ENCODE measurements around the gene DLGAP1.

The DLGAP1 gene

DNA sequence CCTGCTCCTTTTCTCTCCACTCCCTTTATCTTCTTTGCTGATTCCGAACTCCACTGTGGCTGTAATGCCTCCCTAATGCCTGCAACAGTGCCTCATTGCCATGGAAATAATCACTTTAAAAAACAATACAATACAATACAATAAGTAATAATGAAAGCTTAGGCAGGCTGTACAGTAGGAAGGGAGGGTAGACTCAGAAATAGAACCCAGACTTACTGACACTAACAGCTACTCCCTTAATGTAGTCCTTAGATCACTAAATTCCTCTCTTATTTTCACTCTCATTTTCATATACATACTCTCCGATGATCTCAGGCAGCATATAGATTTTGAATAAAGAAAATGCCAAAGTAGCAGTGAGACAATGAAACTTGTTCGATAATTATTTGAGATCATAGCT is 70.2 kb downstream of the DLGAP1 start:
- Histone ChIP-seq H4K8ac (ENCODE audit: low read depth, low read length) (no peak overlapping the region), H2BK15ac (ENCODE audit: low read length) (no peak overlapping the region), H3K27ac (replicated peaks; ENCODE audit: low read length) (no peak overlapping the region), H3K23ac (ENCODE audit: low read depth, low read length, poor library complexity) (no peak overlapping the region), H3K79me1 (ENCODE audit: low read depth, low read length) (no peaks in the 10 kb centered on the region), H3K14ac (ENCODE audit: low read length) (no peak overlapping the region), H2BK5ac (ENCODE audit: low read length) (no peak overlapping the region), H4K91ac (ENCODE audit: low read depth, low read length, poor library complexity) (no peak overlapping the region), H2AK5ac (ENCODE audit: low read depth, low read length) (no peak overlapping the region), H3K4ac (ENCODE audit: low read length) (no peak overlapping the region), H2BK12ac (ENCODE audit: low read length) (no peak overlapping the region), H3K27me3 (ENCODE audit: control insufficient read depth in 3 of 3, insufficient read depth in 3 of 3, low read depth in 1 of 3, low read length in 3 of 3) (no peaks in the 10 kb centered on the region), H2AFZ (ENCODE audit: low read length) (no peak overlapping the region), H3K36me3 (replicated peaks in 1 of 2; ENCODE audit: control insufficient read depth in 2 of 2, insufficient read depth in 2 of 2, low read length in 2 of 2) (no peaks in the 10 kb centered on the region), H3K4me1 (ENCODE audit: control insufficient read depth in 2 of 2, insufficient read depth in 1 of 2, low read depth in 1 of 2, low read length in 2 of 2) (no peaks in the 10 kb centered on the region), H2BK120ac (ENCODE audit: low read depth, low read length) (no peak overlapping the region), H3K9ac (ENCODE audit: low read depth, low read length, poor library complexity) (no peak overlapping the region), H3K4me3 (ENCODE audit: low read length in 2 of 2) (no peak overlapping the region), H3K18ac (ENCODE audit: low read length) (no peak overlapping the region), H3K4me2 (ENCODE audit: insufficient read depth, low read length, poor library complexity, severe bottlenecking) (no peak overlapping the region), H3K9me3 (replicated peaks in 1 of 2; ENCODE audit: control insufficient read depth in 2 of 2, insufficient read depth in 1 of 2, low read depth in 1 of 2, low read length in 2 of 2) (no peaks in the 10 kb centered on the region)
- DNase-seq (ENCODE audit: low spot score), result no peak
- WGBS, 2 donors (ENCODE audit: extremely low coverage in 2 of 2, insufficient read length in 2 of 2, insufficient replicate concordance in 1 of 2), result no CpG with 5 or more reads among the region's 3 CpGs

DNA sequence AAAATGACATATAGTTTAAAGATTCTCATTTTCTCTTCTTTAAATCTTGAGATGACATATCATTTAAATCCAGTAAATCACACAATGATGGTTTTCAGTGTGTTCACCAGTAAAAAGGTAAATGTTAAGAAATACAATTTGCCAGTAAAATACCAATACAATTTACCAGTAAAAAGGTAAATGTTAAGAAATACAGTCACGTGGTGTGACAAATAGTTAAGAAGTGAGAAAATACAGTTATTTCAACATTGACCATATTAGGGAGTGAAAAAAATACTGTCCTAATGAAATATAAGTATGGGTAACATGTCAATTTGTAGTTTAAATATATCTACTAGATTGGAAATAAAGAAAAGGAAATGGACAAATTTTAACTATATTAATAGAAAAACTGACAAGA is 80.5 kb downstream of the DLGAP1 start:
- no peak overlapping the region for H3K23ac ChIP-seq (ENCODE audit: low read depth, low read length, poor library complexity)
- H3K4me3 ChIP-seq (ENCODE audit: low read length in 2 of 2), result no peak overlapping the region
- H2AK5ac ChIP-seq (ENCODE audit: low read depth, low read length), result no peak overlapping the region
- no peaks in the 10 kb centered on the region for H3K79me1 ChIP-seq (ENCODE audit: low read depth, low read length)
- no peak overlapping the region for H3K4me2 ChIP-seq (ENCODE audit: insufficient read depth, low read length, poor library complexity, severe bottlenecking)
- H4K91ac ChIP-seq (ENCODE audit: low read depth, low read length, poor library complexity), result no peak overlapping the region
- H3K27ac ChIP-seq (replicated peaks; ENCODE audit: low read length), result no peak overlapping the region
- no peaks in the 10 kb centered on the region for H3K4me1 ChIP-seq (ENCODE audit: control insufficient read depth in 2 of 2, insufficient read depth in 1 of 2, low read depth in 1 of 2, low read length in 2 of 2)
- no peak overlapping the region for H2BK15ac ChIP-seq (ENCODE audit: low read length)
- H4K8ac ChIP-seq (ENCODE audit: low read depth, low read length), result no peak overlapping the region
- H2BK12ac ChIP-seq (ENCODE audit: low read length), result no peak overlapping the region
- no peak overlapping the region for H2AFZ ChIP-seq (ENCODE audit: low read length)
- H3K27me3 ChIP-seq (ENCODE audit: control insufficient read depth in 3 of 3, insufficient read depth in 3 of 3, low read depth in 1 of 3, low read length in 3 of 3), result no peaks in the 10 kb centered on the region
- no peak overlapping the region for H3K18ac ChIP-seq (ENCODE audit: low read length)
- DNase-seq (ENCODE audit: low spot score), result no peak
- no peaks in the 10 kb centered on the region for H3K9me3 ChIP-seq (replicated peaks in 1 of 2; ENCODE audit: control insufficient read depth in 2 of 2, insufficient read depth in 1 of 2, low read depth in 1 of 2, low read length in 2 of 2)
- H3K9ac ChIP-seq (ENCODE audit: low read depth, low read length, poor library complexity), result no peak overlapping the region
- H2BK120ac ChIP-seq (ENCODE audit: low read depth, low read length), result no peak overlapping the region
- no peak overlapping the region for H2BK5ac ChIP-seq (ENCODE audit: low read length)
- H3K36me3 ChIP-seq (replicated peaks in 1 of 2; ENCODE audit: control insufficient read depth in 2 of 2, insufficient read depth in 2 of 2, low read length in 2 of 2), result no peaks in the 10 kb centered on the region
- H3K4ac ChIP-seq (ENCODE audit: low read length), result no peak overlapping the region
- no peak overlapping the region for H3K14ac ChIP-seq (ENCODE audit: low read length)
- WGBS, 2 donors (ENCODE audit: extremely low coverage in 2 of 2, insufficient read length in 2 of 2, insufficient replicate concordance in 1 of 2), result no CpG with 5 or more reads among the region's 1 CpG

DNA sequence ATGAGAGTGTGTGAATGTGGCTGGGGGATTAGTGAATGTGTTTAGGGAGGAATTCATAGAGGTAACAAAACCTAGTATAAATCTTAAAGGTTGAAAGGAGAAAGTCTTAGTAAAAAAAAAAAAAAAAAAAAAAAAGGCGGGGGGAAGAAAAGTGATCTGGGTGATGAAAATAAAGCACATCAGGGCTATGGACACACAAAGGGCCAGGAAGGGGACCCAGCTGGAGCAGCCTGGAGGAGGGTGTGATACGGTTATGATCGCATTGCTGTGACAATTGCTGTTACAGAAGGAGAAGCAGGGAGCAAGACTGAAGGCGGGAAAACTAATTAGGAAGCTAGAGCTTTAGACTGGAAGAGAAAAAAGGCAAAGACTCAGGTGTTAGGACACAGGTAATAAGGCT is 85.4 kb downstream of the DLGAP1 start:
- no peak overlapping the region for H2BK15ac ChIP-seq (ENCODE audit: low read length)
- no peaks in the 10 kb centered on the region for H3K27me3 ChIP-seq (ENCODE audit: control insufficient read depth in 3 of 3, insufficient read depth in 3 of 3, low read depth in 1 of 3, low read length in 3 of 3)
- H3K23ac ChIP-seq (ENCODE audit: low read depth, low read length, poor library complexity), result no peak overlapping the region
- H2BK5ac ChIP-seq (ENCODE audit: low read length), result no peak overlapping the region
- no peak overlapping the region for H4K91ac ChIP-seq (ENCODE audit: low read depth, low read length, poor library complexity)
- no peak overlapping the region for H3K9ac ChIP-seq (ENCODE audit: low read depth, low read length, poor library complexity)
- peaks cover 0 to 1% of the 10 kb centered on the region in 2 donors for H3K4me1 ChIP-seq (ENCODE audit: control insufficient read depth in 2 of 2, insufficient read depth in 1 of 2, low read depth in 1 of 2, low read length in 2 of 2)
- H3K79me1 ChIP-seq (ENCODE audit: low read depth, low read length), result no peaks in the 10 kb centered on the region
- no peak overlapping the region for H3K4me2 ChIP-seq (ENCODE audit: insufficient read depth, low read length, poor library complexity, severe bottlenecking)
- H2AFZ ChIP-seq (ENCODE audit: low read length), result no peak overlapping the region
- H4K8ac ChIP-seq (ENCODE audit: low read depth, low read length), result no peak overlapping the region
- H3K9me3 ChIP-seq (replicated peaks in 1 of 2; ENCODE audit: control insufficient read depth in 2 of 2, insufficient read depth in 1 of 2, low read depth in 1 of 2, low read length in 2 of 2), result no peaks in the 10 kb centered on the region
- DNase-seq (ENCODE audit: low spot score), result no peak
- no peak overlapping the region for H2BK12ac ChIP-seq (ENCODE audit: low read length)
- no peak overlapping the region for H3K4me3 ChIP-seq (ENCODE audit: low read length in 2 of 2)
- H3K18ac ChIP-seq (ENCODE audit: low read length), result no peak overlapping the region
- H3K27ac ChIP-seq (replicated peaks; ENCODE audit: low read length), result no peak overlapping the region
- no peak overlapping the region for H3K14ac ChIP-seq (ENCODE audit: low read length)
- no peaks in the 10 kb centered on the region for H3K36me3 ChIP-seq (replicated peaks in 1 of 2; ENCODE audit: control insufficient read depth in 2 of 2, insufficient read depth in 2 of 2, low read length in 2 of 2)
- H3K4ac ChIP-seq (ENCODE audit: low read length), result no peak overlapping the region
- H2AK5ac ChIP-seq (ENCODE audit: low read depth, low read length), result no peak overlapping the region
- H2BK120ac ChIP-seq (ENCODE audit: low read depth, low read length), result no peak overlapping the region
- no CpG with 5 or more reads among the region's 4 CpGs for WGBS, 2 donors (ENCODE audit: extremely low coverage in 2 of 2, insufficient read length in 2 of 2, insufficient replicate concordance in 1 of 2)

DNA sequence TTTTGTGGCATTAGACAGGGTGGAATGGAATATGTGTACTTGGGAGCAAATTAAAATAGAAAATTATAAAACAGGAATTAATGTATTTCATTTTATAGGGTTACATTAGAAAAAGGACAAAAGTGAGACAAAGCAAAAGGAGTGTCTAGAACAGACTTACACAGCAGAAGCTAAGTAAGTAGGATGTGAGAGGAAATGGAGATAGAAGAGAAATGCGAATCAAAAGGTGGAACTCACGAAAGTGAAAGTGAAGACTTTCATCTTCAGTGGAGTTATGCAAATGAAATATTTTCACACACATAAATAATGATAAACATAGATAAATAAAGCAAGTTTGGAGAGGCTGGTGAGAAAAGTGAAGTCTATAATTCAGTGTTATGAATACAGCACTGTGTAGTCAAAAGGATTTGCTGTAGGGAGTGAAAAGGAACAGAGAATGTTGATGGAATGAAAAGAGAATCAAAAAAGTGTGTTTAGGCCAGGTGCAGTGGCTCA is 94.8 kb downstream of the DLGAP1 start:
- H3K79me1 ChIP-seq (ENCODE audit: low read depth, low read length), result no peaks in the 10 kb centered on the region
- no peak overlapping the region for H2BK5ac ChIP-seq (ENCODE audit: low read length)

More for the DNA sequence above, 94.8 kb downstream of the DLGAP1 start:
- no peak overlapping the region for H3K27ac ChIP-seq (replicated peaks; ENCODE audit: low read length)
- H2BK12ac ChIP-seq (ENCODE audit: low read length), result no peak overlapping the region
- peaks cover 2 to 5% of the 10 kb centered on the region in 2 donors for H3K4me1 ChIP-seq (ENCODE audit: control insufficient read depth in 2 of 2, insufficient read depth in 1 of 2, low read depth in 1 of 2, low read length in 2 of 2)
- H4K91ac ChIP-seq (ENCODE audit: low read depth, low read length, poor library complexity), result no peak overlapping the region
- no peak overlapping the region for H3K14ac ChIP-seq (ENCODE audit: low read length)
- H3K36me3 ChIP-seq (replicated peaks in 1 of 2; ENCODE audit: control insufficient read depth in 2 of 2, insufficient read depth in 2 of 2, low read length in 2 of 2), result no peaks in the 10 kb centered on the region
- H3K27me3 ChIP-seq (ENCODE audit: control insufficient read depth in 3 of 3, insufficient read depth in 3 of 3, low read depth in 1 of 3, low read length in 3 of 3), result no peaks in the 10 kb centered on the region
- H2BK120ac ChIP-seq (ENCODE audit: low read depth, low read length), result no peak overlapping the region
- H3K9me3 ChIP-seq (replicated peaks in 1 of 2; ENCODE audit: control insufficient read depth in 2 of 2, insufficient read depth in 1 of 2, low read depth in 1 of 2, low read length in 2 of 2), result no peaks in the 10 kb centered on the region
- H3K23ac ChIP-seq (ENCODE audit: low read depth, low read length, poor library complexity), result no peak overlapping the region
- no peak overlapping the region for H3K4me2 ChIP-seq (ENCODE audit: insufficient read depth, low read length, poor library complexity, severe bottlenecking)
- H2BK15ac ChIP-seq (ENCODE audit: low read length), result no peak overlapping the region
- no CpG with 5 or more reads among the region's 2 CpGs for WGBS, 2 donors (ENCODE audit: extremely low coverage in 2 of 2, insufficient read length in 2 of 2, insufficient replicate concordance in 1 of 2)
- no peak overlapping the region for H3K18ac ChIP-seq (ENCODE audit: low read length)
- no peak overlapping the region for H3K4ac ChIP-seq (ENCODE audit: low read length)
- H3K9ac ChIP-seq (ENCODE audit: low read depth, low read length, poor library complexity), result no peak overlapping the region
- no peak overlapping the region for H4K8ac ChIP-seq (ENCODE audit: low read depth, low read length)
- H2AK5ac ChIP-seq (ENCODE audit: low read depth, low read length), result no peak overlapping the region
- no peak overlapping the region for H2AFZ ChIP-seq (ENCODE audit: low read length)
- H3K4me3 ChIP-seq (ENCODE audit: low read length in 2 of 2), result no peak overlapping the region
- DNase-seq (ENCODE audit: low spot score), result no peak

Measured in neuronal stem cell (in vitro differentiated cells).